ENCODE measurements around the gene CDKN3.
"Not testable (repeated sequence)": the region's sequence is repeated elsewhere in the genome, so short reads cannot be mapped to it uniquely, and the experiment has no call there.

CDKN3 gene

GRCh38 chr14:54425068-54425467 is 28.3 kb downstream of the CDKN3 start:
- DNase-seq (ENCODE audit: insufficient read length, low spot score) (no peak), FAIRE-seq (no peak)
- TF ChIP-seq CTCF (IDR thresholded peaks at IDR 0.05; ENCODE audit: insufficient read depth, missing control alignments), result no peak

- TF ChIP-seq CTCF (IDR thresholded peaks at IDR 0.05; ENCODE audit: insufficient read depth, missing control alignments), result no peak
- DNase-seq (ENCODE audit: insufficient read length, low spot score) (no peak), FAIRE-seq (no peak)
These were observed 28.9 kb downstream of the CDKN3 start for GRCh38 chr14:54425537-54426274.

GRCh38 chr14:54427871-54428270 is 31.1 kb downstream of the CDKN3 start:
- FAIRE-seq, result no peak
- no peak for TF ChIP-seq CTCF (IDR thresholded peaks at IDR 0.05; ENCODE audit: insufficient read depth, missing control alignments)
- DNase-seq (ENCODE audit: insufficient read length, low spot score), result no peak

- no peak for FAIRE-seq
- TF ChIP-seq CTCF (IDR thresholded peaks at IDR 0.05; ENCODE audit: insufficient read depth, missing control alignments), result no peak
- DNase-seq (ENCODE audit: insufficient read length, low spot score), result no peak
These were observed 31.7 kb downstream of the CDKN3 start for GRCh38 chr14:54428527-54428926.

- DNase-seq (ENCODE audit: insufficient read length, low spot score) (no peak), FAIRE-seq (peak; percentile 29)
- no peak for TF ChIP-seq CTCF (IDR thresholded peaks at IDR 0.05; ENCODE audit: insufficient read depth, missing control alignments)
These were observed 38.7 kb downstream of the CDKN3 start for GRCh38 chr14:54435500-54435981.

GRCh38 chr14:54437954-54438353 is 41.1 kb downstream of the CDKN3 start:
- FAIRE-seq; DNase-seq (ENCODE audit: insufficient read length, low spot score): not testable (repeated sequence)

- no peak for TF ChIP-seq CTCF (IDR thresholded peaks at IDR 0.05; ENCODE audit: insufficient read depth, missing control alignments)
- DNase-seq (ENCODE audit: insufficient read length, low spot score) (no peak), FAIRE-seq (no peak)
These were observed 41.9 kb downstream of the CDKN3 start for GRCh38 chr14:54438703-54439102.
